ENCODE measurements around the gene HEPACAM2.

Gene HEPACAM2

DNA sequence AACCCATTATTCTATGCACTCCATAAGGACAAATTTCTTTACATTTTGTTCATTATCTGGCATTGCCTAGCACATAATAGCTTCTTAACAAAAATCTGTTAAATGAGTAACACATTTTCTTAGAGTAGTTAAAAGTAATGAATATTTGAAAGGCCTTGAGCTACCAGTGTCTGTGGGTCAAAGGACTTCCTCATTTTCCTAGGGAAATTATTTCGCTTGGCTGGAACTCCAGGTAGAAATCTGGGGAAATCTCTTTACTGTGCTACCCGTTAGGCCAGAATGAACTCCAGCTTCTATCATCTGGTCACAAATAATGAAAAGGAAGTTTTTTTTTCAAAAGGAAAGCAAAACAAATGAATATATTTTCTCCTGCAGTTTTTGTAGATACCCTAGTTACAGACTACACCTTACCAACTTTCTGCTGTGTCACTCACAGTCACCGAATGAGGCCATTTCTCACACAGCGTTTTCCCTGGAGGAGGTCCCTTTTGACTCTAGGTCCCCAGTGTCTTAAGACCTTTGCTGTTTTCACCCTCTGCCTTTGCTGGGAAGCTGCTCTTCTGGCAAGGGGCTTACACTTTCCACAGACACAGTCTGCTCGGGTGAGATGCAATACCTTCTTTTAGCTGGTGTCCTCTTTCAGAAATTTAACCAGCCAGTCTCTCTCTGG lies 79.7 kb downstream of the HEPACAM2 start:
- no peak for DNase-seq

DNA sequence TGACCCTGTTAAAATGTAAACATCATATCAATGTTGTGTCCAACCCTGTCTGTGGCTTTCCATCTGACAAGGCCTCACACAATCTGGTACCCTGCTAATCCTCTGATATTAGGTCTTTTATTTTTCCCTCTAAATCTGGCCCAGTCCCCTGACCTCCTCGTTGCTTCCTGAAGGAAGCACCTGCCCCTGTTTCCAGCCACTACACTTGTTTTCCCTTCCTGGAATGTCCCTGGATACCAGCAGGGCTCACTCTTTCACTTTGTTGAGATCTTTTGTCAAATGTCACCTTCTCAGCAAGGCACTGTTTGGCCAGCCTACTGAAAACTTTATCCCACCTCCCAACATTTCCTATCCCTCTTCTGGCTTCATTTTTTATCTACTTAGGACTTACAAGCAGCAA lies 80.2 kb downstream of the HEPACAM2 start:
- DNase-seq = no peak

DNA sequence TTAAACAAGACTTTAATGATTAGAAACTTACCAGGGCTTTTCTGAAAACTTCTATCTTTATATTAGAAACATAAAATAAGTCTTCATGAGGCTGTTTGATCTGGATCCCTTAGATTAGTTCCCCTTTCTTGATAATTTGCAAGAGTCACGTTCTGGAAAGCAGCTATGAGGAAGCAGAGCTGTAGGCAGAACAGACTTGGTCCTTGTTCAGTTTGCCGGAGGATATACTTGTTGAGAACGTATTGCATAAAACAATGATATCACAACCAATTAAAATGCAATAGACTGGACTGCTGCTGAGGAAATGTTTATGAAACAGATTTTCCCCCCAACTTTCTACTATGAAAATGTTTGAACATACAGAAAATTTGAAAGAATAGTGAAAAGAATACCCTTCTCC lies 80.9 kb downstream of the HEPACAM2 start:
- no peak for DNase-seq

DNA sequence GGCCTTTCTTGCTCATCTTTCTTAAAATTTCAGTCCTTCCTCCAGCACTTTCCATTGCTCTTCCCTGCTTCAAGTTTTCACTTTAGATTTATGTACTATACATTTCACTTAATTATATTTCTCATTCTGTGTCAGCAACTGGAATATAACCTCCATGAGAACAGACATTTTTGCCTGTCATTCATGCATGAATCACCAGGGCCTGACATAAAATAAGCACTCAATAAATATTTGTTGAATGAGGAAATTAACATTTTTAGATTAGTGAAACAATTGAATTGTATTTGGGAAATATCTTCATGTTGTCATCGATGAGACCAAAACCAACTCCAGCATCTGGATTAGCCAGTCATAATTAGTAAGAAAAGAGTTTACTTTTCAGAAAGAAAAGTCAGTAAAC lies 84.1 kb downstream of the HEPACAM2 start:
- no peak for DNase-seq

DNA sequence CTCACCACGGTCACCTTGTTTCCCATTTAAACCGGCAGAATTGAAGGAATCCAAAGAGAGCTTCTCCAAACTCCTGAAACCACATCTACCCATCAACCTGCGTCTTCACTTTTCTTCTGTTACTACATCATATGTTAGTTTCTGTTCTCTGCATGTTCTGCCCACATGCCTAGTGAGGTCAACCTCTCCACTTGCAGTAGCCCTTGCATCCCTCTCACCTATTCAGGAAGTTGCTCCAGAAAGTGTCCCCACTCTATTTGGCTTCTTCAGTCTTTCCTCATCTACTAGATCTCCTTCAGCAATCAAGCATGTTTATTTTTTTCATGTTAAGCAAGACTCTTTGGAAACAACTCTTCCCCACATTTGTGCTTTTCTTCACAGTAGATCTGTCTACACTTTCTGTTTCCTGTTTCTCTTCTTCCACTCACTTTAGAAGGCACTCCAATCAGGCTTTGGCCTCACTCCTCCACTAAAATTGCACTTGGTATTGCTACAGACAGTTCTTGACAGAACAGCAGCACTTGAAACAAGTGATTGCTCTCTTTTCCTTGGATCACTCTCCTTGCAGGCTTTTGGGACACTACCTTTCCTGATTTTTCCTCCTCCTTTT lies 85.6 kb downstream of the HEPACAM2 start:
- DNase-seq = no peak

DNA sequence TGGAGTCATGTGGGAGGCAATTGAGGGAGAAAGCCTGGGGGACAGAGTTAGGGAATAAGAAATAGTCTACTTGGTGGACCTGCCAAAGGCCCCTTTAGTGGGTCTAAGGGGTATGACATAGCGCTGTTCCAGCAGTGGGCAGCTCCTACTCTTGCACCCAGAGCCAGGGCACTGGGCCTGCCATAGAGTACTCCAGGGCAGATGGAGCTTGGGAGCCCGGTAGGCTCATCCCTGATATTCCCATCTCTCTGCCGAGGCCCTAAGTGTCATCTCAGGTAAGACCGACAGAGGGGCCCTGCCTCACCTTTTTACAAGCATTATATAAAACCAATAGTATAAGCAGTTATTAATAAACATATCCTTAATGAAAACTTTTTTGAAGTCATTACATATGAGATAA lies 87.7 kb downstream of the HEPACAM2 start:
- DNase-seq = no peak

All from NCI-H1105 treated with DMSO at 0.1 percent for 48 hours (cell line).